Measurements from ENCODE around the gene C10orf95. TPM values are rescaled to one million over a fixed set of nuclear protein-coding genes. Genes with fewer than 3 reads are reported as not detected.

C10orf95 gene
- total and polyA plus RNA-seq, 2 of the 13 experiments (the other 11 are each of a cell fraction or from before 2014, with no cell fraction given), result 0.05 to 0.07 TPM

DNA sequence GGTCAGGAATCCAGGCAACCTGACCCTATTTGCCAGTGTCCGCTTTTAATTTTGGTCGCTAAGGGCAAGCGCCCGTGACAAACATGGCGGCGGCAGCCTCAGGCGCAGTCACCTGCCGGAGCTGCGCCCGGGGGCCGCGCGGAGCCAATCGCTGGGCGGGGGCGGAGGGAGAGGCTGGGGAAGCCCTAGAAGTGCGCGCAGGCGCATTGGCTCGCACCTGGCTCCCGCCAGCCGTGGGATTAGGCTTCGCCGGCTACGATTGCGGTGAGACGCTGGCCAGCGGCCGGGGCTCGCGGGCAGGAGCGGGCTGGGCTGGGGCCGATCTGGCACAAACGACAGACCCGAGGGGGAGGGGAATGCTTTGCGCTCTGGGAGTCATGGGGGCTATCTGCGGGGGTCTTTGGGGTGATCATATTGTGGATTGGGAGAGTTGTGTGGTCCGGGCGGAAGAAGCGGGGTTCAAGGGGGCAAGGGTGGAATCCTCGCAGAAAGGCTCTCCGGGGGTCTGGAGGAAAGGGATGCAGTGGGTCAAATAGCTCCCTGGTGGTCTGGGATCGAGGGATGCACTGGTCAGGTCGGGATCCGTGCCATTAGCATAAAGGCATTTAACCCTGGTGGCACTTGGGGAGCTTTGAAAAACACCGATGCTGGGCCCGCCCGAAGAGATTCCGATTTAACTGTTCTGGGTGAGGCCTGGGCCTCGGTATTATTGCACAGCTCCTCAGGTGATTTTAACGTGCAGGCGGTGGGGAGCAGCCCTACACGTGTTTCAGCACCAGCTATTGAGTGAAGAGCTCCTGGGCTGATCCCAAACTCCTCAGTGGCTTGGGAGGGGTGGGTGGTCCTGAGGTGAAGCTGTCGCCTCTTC lies 10.1 kb upstream of the C10orf95 start:
- Histone ChIP-seq H3K36me3 (replicated peaks in 1 of 2; ENCODE audit: control insufficient read depth in 1 of 2, insufficient read depth in 2 of 2, low read length in 2 of 2) (no peaks in the 10 kb centered on the region), H3K4me1 (ENCODE audit: insufficient read depth, low read length) (peaks cover 58% of the 10 kb centered on the region), H3K27me3 (ENCODE audit: control insufficient read depth in 1 of 2, insufficient read depth in 2 of 2, low read length in 2 of 2) (no peaks in the 10 kb centered on the region), H4K20me1 (ENCODE audit: insufficient read depth, low read length) (no peaks in the 10 kb centered on the region), H3K9ac (ENCODE audit: insufficient read depth, low read depth, low read length) (peak overlapping the region; percentile 41), H3K4me3 (replicated peaks in 1 of 3; ENCODE audit: insufficient read depth in 1 of 3, low read depth in 2 of 3, low read length in 3 of 3) (peak overlapping the region; percentile 45 to 74 (median 64)), H3K4me2 (ENCODE audit: low read depth, low read length) (peak overlapping the region; percentile 96), H3K27ac (ENCODE audit: extremely low read length, insufficient read depth, low read length) (no peak overlapping the region), H2AFZ (ENCODE audit: low read length) (peak overlapping the region; percentile 85), H3K9me3 (ENCODE audit: low read length) (no peaks in the 10 kb centered on the region), H3K79me2 (ENCODE audit: insufficient read depth, low read length) (no peaks in the 10 kb centered on the region)
- ATAC-seq (peak; percentile 81), DNase-seq (ENCODE audit: low spot score) (peak; percentile 77), FAIRE-seq (peak; percentile 32)
- CTCF ChIA-PET (ENCODE audit: low intra/inter-chr PET ratio, low total read pairs), result no interaction called here
- intact Hi-C loops (cut with micrococcal nuclease; ENCODE audit: unreplicated experiment), result loop anchor here (2.0 kb wide), 2 partner anchors 41 to 67 kb away; partner anchors contain the start of gene FBXL15
- POLR2A ChIA-PET, result interaction anchor here (0.7 to 4.6 kb wide), 8 partner anchors 10 to 62 kb away, joined by 3 to 73 read pairs (median 8); partner anchors contain the start of genes ACTR1A, C10orf95, CUEDC2 and FBXL15
- WGBS (ENCODE audit: low lambda C conversion rate), result 2% methylated on average over 16 of the region's 54 CpGs
- in situ Hi-C loops (cut with HindIII; ENCODE audit: extremely low pct_ligation_motif_present, low pct_unique_long_range_greater_than_20kb), result loop anchor here (5.0 kb wide), 1 partner anchor 39 kb away; the partner anchor contains the start of gene FBXL15
- BruUV-seq (replicated peaks), result no TSS peak
- TF ChIP-seq ZNF644 (CRISPR knock-in tag; IDR thresholded peaks at IDR 0.05; ENCODE audit: low read depth) (no peak), NCOA1 (CRISPR knock-in tag; IDR thresholded peaks at IDR 0.05) (no peak), ZNF230 (CRISPR knock-in tag; IDR thresholded peaks at IDR 0.05) (no peak), ZNF251 (CRISPR knock-in tag; IDR thresholded peaks at IDR 0.05) (no peak), ZNF605 (CRISPR knock-in tag; IDR thresholded peaks at IDR 0.05) (peak; percentile 51; the same call in 1 of the 2 replicates), NFIC (IDR thresholded peaks at IDR 0.05; ENCODE audit: low read length) (no peak), HDAC1 (CRISPR knock-in tag; IDR thresholded peaks at IDR 0.05) (peak; percentile 63), SAP130 (CRISPR knock-in tag; IDR thresholded peaks at IDR 0.05; ENCODE audit: low read depth) (peak; percentile 62), RBM39 (IDR thresholded peaks at IDR 0.05; ENCODE audit: low read depth, low read length, poor library complexity, severe bottlenecking) (peak; percentile 72)
- TF ChIP-seq, protein P1, sequence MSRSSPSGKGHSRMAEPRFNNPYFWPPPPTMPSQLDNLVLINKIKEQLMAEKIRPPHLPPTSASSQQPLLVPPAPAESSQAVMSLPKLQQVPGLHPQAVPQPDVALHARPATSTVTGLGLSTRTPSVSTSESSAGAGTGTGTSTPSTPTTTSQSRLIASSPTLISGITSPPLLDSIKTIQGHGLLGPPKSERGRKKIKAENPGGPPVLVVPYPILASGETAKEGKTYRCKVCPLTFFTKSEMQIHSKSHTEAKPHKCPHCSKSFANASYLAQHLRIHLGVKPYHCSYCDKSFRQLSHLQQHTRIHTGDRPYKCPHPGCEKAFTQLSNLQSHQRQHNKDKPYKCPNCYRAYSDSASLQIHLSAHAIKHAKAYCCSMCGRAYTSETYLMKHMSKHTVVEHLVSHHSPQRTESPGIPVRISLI (CRISPR knock-in tag; IDR thresholded peaks at IDR 0.05; ENCODE audit: borderline replicate concordance), result peak; percentile 47; the same call in 1 of the 2 replicates
- TF ChIP-seq, protein P2, sequence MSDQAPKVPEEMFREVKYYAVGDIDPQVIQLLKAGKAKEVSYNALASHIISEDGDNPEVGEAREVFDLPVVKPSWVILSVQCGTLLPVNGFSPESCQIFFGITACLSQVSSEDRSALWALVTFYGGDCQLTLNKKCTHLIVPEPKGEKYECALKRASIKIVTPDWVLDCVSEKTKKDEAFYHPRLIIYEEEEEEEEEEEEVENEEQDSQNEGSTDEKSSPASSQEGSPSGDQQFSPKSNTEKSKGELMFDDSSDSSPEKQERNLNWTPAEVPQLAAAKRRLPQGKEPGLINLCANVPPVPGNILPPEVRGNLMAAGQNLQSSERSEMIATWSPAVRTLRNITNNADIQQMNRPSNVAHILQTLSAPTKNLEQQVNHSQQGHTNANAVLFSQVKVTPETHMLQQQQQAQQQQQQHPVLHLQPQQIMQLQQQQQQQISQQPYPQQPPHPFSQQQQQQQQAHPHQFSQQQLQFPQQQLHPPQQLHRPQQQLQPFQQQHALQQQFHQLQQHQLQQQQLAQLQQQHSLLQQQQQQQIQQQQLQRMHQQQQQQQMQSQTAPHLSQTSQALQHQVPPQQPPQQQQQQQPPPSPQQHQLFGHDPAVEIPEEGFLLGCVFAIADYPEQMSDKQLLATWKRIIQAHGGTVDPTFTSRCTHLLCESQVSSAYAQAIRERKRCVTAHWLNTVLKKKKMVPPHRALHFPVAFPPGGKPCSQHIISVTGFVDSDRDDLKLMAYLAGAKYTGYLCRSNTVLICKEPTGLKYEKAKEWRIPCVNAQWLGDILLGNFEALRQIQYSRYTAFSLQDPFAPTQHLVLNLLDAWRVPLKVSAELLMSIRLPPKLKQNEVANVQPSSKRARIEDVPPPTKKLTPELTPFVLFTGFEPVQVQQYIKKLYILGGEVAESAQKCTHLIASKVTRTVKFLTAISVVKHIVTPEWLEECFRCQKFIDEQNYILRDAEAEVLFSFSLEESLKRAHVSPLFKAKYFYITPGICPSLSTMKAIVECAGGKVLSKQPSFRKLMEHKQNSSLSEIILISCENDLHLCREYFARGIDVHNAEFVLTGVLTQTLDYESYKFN (CRISPR knock-in tag; conservative IDR thresholded peaks at IDR 0.05), result peak; percentile 36; the same call in 1 of the 2 replicates
- TF ChIP-seq, protein P3, sequence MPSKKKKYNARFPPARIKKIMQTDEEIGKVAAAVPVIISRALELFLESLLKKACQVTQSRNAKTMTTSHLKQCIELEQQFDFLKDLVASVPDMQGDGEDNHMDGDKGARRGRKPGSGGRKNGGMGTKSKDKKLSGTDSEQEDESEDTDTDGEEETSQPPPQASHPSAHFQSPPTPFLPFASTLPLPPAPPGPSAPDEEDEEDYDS (CRISPR knock-in tag; IDR thresholded peaks at IDR 0.05), result peak; percentile 54; the same call in 1 of the 2 replicates
- TF ChIP-seq, protein P4, sequence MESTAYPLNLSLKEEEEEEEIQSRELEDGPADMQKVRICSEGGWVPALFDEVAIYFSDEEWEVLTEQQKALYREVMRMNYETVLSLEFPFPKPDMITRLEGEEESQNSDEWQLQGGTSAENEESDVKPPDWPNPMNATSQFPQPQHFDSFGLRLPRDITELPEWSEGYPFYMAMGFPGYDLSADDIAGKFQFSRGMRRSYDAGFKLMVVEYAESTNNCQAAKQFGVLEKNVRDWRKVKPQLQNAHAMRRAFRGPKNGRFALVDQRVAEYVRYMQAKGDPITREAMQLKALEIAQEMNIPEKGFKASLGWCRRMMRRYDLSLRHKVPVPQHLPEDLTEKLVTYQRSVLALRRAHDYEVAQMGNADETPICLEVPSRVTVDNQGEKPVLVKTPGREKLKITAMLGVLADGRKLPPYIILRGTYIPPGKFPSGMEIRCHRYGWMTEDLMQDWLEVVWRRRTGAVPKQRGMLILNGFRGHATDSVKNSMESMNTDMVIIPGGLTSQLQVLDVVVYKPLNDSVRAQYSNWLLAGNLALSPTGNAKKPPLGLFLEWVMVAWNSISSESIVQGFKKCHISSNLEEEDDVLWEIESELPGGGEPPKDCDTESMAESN (CRISPR knock-in tag; conservative IDR thresholded peaks at IDR 0.05), result 0 out of 2 replicates have a peak, but pooled peaks have one; percentile 28
- TF ChIP-seq, protein P5, sequence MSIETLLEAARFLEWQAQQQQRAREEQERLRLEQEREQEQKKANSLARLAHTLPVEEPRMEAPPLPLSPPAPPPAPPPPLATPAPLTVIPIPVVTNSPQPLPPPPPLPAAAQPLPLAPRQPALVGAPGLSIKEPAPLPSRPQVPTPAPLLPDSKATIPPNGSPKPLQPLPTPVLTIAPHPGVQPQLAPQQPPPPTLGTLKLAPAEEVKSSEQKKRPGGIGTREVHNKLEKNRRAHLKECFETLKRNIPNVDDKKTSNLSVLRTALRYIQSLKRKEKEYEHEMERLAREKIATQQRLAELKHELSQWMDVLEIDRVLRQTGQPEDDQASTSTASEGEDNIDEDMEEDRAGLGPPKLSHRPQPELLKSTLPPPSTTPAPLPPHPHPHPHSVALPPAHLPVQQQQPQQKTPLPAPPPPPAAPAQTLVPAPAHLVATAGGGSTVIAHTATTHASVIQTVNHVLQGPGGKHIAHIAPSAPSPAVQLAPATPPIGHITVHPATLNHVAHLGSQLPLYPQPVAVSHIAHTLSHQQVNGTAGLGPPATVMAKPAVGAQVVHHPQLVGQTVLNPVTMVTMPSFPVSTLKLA (IDR thresholded peaks at IDR 0.05), result no peak
